Measurements from ENCODE around the gene CD164. TPM values are rescaled to one million over a fixed set of nuclear protein-coding genes. Genes with fewer than 3 reads are reported as not detected.

CD164 gene
- total and polyA plus RNA-seq, 8 donors: 53.6 to 147 (median 104) TPM

DNA sequence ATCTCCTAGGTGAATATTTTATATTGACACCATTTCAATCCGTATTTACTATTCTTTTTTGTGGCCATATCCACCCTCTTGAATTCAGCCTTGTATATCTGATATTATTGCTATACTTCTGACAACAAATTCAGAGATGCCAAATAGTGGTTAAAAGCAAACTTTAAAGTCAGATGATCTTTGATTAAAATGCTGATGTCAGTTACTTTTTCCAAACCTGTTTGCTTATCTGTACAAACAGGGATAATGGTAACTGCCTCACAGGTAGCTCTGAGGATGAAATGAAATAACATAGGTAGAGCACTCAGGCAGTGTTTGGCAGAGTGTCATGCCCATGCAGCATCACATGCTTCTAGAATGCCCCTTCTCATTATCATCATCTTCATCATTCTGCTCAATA lies 38.9 kb upstream of the CD164 start:
- Histone ChIP-seq H3K27me3 (no peaks in the 10 kb centered on the region), H3K4me3 (no peak overlapping the region), H3K9me3 (no peaks in the 10 kb centered on the region), H3K27ac (no peak overlapping the region), H3K36me3 (no peaks in the 10 kb centered on the region), H3K4me1 (no peaks in the 10 kb centered on the region)
- no peak for DNase-seq
- intact Hi-C loops (cut with DNase I): no loop called here
- TF ChIP-seq, protein P1, sequence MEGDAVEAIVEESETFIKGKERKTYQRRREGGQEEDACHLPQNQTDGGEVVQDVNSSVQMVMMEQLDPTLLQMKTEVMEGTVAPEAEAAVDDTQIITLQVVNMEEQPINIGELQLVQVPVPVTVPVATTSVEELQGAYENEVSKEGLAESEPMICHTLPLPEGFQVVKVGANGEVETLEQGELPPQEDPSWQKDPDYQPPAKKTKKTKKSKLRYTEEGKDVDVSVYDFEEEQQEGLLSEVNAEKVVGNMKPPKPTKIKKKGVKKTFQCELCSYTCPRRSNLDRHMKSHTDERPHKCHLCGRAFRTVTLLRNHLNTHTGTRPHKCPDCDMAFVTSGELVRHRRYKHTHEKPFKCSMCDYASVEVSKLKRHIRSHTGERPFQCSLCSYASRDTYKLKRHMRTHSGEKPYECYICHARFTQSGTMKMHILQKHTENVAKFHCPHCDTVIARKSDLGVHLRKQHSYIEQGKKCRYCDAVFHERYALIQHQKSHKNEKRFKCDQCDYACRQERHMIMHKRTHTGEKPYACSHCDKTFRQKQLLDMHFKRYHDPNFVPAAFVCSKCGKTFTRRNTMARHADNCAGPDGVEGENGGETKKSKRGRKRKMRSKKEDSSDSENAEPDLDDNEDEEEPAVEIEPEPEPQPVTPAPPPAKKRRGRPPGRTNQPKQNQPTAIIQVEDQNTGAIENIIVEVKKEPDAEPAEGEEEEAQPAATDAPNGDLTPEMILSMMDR (IDR thresholded peaks at IDR 0.05): no peak
- peak in 1 of 4 donors; percentile 40 for ATAC-seq
- no peak for FAIRE-seq
- 74 to 78% methylated on average over 1 of the region's 1 CpG for WGBS, 2 donors

DNA sequence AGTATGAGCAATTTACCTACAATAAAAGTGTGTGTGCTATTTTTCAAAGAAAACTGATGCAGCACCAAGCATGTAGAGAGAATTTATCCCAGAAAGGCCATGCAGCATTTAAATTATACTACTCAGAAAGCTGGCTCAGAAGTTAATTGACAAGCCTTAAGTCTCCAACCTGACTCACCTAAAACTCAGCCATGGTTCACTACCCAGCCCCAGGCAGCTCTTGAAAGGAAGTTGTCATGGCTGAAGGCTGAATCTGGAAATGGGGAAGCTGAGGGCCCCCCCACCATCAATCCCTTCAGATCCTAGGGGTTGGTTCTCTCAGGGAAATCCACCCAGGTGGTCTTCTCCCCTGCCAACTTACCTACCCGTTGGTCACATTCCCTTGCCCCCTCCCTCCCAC lies 38.5 kb upstream of the CD164 start:
- Histone ChIP-seq H3K4me3 (no peak overlapping the region), H3K9me3 (no peaks in the 10 kb centered on the region), H3K27ac (no peak overlapping the region), H3K4me1 (no peaks in the 10 kb centered on the region), H3K27me3 (no peaks in the 10 kb centered on the region), H3K36me3 (no peaks in the 10 kb centered on the region)
- TF ChIP-seq, protein P1 (IDR thresholded peaks at IDR 0.05): no peak
- intact Hi-C loops (cut with DNase I): no loop called here
- DNase-seq (no peak), ATAC-seq (no peak), FAIRE-seq (no peak)
- WGBS, 2 donors: 39 to 47% methylated on average over 1 of the region's 1 CpG

DNA sequence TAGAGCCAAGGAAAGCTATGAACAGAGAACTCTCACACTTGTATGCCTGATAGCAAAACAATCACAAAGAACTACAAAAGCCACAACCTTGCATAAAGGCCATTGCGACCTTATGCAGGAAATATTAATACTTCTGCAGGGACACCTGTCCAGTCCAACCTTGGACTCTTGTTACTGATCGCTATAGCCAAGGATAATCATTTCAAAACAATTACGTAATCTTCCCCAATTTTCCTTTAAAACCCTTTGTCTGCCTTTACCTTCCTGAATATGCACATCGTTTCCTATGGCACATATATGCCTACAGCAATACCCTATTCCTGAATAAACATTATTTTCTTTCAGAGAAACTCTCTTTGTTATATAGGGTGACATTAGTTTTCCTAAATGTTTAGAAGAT lies 35.4 kb upstream of the CD164 start:
- Histone ChIP-seq H3K9me3 (no peaks in the 10 kb centered on the region), H3K27ac (no peak overlapping the region), H3K4me3 (no peak overlapping the region), H3K4me1 (no peaks in the 10 kb centered on the region), H3K36me3 (no peaks in the 10 kb centered on the region), H3K27me3 (no peaks in the 10 kb centered on the region)
- TF ChIP-seq, protein P1 (IDR thresholded peaks at IDR 0.05): no peak
- intact Hi-C loops (cut with DNase I): no loop called here
- FAIRE-seq (no peak), ATAC-seq (no peak), DNase-seq (no peak)
- 72% methylated on average over 4 of the region's 4 CpGs for WGBS, 2 donors

DNA sequence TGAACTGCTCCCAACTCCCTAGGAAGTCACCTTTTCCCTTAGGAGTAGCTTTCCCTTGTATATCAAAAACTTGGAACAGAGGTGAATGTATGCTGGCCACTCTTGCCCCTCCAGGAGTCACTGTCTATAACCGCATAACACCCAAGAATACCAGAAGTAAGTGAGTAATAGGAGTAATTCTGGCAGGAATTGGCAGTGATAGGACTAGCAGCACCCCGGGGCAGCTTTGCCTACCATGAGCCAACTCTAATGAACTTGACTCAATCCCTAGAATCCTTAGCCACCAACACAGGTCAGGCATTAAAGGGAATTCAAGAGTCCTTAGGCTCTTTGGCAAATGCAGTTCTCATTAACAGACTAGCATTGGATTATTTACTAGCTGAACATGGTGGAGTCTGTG lies 28.8 kb upstream of the CD164 start:
- H3K27ac ChIP-seq: no peak overlapping the region
- H3K4me1 ChIP-seq: no peaks in the 10 kb centered on the region
- H3K9me3 ChIP-seq: no peaks in the 10 kb centered on the region
- 93 to 96% methylated on average over 2 of the region's 2 CpGs for WGBS, 2 donors
- H3K36me3 ChIP-seq: no peaks in the 10 kb centered on the region
- H3K27me3 ChIP-seq: no peaks in the 10 kb centered on the region
- no peak for DNase-seq
- TF ChIP-seq, protein P1 (IDR thresholded peaks at IDR 0.05): no peak
- intact Hi-C loops (cut with DNase I): no loop called here
- no peak for FAIRE-seq
- ATAC-seq: no peak
- no peak overlapping the region for H3K4me3 ChIP-seq

DNA sequence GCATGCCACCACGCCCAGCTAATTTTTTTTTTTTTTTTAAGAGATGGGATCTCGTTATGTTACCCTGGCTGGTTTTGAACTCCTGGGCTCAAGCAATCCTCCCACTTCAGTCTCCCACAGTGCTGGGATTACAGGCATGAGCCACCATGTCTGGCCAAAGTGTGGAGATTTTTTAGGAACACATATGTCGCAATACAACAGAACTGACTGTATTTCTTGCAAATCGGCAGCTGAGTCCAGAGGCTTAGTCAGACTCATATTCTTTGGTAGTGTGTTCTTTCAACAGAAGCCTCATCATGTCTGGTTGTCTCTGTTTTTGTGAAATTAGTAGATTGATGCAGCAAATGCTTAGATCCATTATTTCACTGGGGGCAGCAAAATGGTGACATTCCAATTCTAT lies 23.9 kb upstream of the CD164 start:
- Histone ChIP-seq H3K36me3 (no peaks in the 10 kb centered on the region), H3K4me1 (no peaks in the 10 kb centered on the region), H3K4me3 (no peak overlapping the region), H3K9me3 (no peaks in the 10 kb centered on the region), H3K27ac (no peak overlapping the region), H3K27me3 (no peaks in the 10 kb centered on the region)
- intact Hi-C loops (cut with DNase I): no loop called here
- TF ChIP-seq, protein P1 (IDR thresholded peaks at IDR 0.05): no peak
- DNase-seq: no peak
- ATAC-seq: no peak
- WGBS, 2 donors: 87 to 89% methylated on average over 4 of the region's 4 CpGs
- no peak for FAIRE-seq
